Left kidney (tissue), 2 donors: Measurements from ENCODE around the gene SPARCL1. TPM values are rescaled to one million over a fixed set of nuclear protein-coding genes. Genes with fewer than 3 reads are reported as not detected.
A peak's percentile ranks its signal among the peaks of the same experiment; 100 is the strongest.

Experiments
- DNase-seq: peaks from one replicate; pipeline ENCODE4 v3.0.0-alpha.2; 2013
- polyA plus RNA-seq: library from polyadenylated mRNA; unstranded; fragments of 120-200 nt; gene quantifications from one replicate; pipeline ENCODE4 v1.2.1, GENCODE V29; 2013; ENCODE audit not compliant: insufficient read length

Gene SPARCL1
- polyA plus RNA-seq, 1 donor = 9.2 TPM

DNA sequence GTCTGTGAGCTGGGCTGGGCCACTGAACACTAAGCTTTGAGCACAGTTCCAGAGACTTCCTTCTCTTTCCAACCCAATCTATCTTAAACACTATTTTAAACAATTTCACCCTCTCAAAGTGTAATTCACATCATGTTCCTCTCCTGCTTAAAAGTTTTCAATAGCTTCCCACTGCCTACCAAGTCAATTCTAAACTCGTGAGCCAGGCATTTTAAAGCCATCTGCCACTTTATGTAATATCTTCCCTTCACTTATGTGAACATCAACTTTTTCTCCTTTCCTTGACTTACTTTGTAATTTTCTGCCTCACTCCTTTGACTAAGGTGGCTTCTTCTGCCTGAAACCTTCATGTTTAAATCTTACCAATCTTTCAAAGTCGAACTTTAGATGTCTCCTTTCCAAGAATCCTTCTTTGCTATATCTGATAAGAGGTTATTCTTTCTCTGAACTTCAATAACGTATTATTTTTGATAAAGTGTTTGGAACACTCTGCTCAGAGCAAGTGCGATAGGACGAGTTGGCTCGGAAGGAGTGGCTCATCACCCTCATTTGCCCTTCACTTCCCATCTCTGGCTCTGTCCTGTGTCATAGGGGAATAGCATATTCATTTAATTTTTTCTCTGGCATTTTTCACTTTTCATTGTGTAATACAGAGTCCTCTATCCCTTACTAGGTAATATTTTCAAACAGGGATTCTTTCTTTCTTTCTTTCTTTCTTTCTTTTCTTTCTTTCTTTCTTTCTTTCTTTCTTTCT lies 13.0 kb upstream of the SPARCL1 start:
- no peak for DNase-seq

DNA sequence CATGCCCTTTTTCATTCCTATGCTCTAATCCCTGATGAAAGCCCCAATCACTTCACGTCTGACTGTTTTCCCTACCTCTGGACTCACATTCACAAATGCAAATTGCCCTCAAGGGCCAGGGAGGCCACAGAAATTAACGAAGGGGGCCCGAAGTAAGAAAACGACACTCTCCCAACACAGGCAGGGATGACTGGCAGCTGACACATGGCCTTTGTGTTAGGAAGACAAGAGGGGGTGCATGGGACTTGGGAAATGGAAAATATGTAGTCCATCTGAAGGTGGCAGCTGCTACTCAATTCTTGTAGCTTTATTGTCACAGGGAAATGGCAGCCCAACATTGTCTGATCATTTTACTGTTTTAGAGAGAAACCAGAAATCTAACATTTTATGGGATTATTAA lies 12.3 kb upstream of the SPARCL1 start:
- DNase-seq = no peak

DNA sequence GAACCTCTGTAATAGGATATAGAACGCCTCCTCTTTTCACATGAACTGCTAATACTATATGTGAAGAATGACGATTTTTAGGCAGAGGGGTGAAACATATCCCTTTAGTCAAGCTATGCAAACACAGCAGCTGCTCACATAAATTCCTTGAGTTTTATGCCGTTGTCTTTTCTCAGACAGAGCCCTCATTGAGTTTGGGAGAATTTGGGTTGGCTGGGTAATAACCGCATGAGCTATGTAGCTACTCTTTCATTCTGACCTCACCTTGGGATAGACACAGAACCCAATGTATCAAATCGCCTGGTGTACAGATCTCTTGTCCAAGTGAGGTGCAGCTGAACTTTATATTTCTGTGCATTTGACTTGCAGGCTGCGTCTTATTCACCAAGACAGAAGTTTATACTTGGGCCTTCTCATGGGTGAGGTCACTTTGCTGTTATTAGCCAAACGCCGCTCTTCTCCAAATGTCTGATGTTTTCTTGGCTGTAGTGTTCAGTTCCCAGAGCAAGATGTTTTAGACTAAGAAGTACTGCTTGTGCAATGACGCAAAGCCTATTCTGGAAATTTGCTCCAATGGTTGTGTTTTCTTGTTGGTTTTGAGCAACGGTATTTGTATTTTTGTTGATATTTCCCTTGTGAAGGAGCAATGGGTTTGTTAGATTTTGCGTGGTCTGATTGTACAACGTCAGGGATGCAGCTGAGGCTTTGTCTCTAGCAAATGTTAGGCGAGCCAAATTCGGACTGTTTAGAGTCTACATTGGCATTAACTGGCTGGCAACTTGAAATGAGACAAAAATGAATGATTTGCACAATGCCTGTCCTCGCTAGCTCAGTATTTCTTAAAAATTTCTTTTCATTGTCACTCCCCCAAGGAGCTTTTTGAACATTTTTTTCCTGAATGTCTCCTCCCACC lies 11.2 kb upstream of the SPARCL1 start:
- no peak for DNase-seq

DNA sequence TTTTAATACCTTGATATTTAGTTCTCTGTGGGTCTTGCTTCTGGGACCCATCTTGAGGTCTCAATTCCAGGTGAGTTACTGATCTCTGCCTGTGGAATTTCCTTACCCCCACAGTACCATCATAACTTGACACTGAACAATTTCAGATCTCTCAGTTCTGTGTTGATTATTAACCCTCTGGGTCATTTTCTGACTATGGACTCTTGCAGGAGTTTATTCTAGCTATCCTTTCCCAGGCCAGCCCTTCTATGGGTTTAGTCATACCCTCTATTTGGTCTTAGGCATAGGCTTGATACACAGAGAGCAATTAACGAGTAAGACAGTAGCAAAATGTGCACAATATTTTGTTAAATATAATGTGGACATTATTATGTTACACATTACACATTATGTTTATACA lies 3.7 kb upstream of the SPARCL1 start:
- no peak for DNase-seq

DNA sequence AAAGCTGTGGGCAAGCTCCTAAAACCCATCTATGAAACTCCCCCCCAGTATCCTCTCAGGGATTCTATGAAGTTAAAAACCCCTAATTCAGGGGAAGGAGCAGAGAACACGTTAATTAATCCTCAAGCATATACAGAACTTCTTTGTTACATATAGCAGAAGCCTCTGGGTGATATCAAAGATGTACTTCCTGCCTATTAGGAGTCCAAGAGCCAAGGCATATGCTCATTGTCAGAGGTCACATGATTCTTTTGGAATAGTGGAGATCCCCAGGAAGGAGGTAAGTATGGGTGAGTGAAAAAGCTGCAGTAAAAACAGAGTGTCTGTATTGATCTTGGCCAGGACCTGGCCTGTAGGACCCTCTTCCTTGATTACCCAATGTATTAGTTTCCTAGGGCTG lies 2.9 kb upstream of the SPARCL1 start:
- no peak for DNase-seq

DNA sequence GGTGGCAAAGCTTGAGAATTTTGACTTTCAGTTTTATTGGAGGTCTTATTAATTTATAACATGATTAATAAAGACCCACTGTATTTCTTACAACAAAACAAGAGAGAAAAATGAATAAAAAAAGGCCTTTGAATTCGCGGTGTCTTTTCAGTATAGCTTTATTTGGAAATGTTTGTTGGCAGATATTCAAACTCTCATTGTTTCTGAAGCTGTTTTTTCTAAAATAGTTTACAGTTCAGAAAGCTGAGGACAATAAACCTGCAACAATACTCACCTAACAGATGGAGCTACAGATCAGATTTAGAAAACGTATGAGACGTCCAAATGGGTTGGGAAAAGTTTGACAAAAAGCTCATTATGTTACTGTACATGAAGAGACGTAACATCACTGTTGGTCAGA lies 2.4 kb upstream of the SPARCL1 start:
- no peak for DNase-seq

DNA sequence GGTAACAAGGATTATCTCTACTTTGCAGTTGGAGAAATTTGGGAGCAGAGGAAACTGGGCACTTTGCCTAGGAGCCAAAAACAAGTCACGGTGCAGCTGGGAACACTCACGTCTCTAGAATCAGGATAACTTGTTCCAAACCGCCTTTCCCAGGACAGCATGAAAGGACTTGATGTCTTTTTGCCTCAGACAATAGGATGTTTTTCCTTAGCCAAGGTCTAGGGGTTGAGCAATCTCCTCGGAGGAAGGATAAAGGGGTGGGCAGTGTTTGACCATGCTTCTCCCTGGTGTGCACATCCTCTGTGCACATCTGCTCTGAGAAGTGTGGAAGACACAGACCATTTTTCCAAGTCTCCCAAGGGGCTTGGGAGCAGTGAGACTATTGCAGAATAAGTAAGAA lies 1.7 kb upstream of the SPARCL1 start:
- DNase-seq = peak; percentile 45

DNA sequence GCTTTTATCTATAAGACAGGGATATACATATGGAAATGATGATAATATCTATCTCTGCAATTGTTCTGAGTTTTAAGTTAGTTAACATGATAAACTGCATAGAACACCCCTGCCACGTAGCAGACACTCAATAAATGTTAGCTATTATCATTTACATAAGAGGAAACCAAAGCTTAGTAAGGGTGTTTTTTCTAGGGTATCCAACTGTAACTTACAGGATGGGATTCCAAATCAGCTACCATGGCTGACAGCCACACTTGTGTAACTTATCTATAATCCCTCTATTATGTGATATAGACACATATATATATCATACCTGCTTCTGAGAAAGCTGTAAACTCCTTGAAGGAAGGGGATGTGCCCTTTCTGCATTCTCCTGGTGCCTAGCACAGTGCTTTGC lies 1.1 kb upstream of the SPARCL1 start:
- DNase-seq = no peak

DNA sequence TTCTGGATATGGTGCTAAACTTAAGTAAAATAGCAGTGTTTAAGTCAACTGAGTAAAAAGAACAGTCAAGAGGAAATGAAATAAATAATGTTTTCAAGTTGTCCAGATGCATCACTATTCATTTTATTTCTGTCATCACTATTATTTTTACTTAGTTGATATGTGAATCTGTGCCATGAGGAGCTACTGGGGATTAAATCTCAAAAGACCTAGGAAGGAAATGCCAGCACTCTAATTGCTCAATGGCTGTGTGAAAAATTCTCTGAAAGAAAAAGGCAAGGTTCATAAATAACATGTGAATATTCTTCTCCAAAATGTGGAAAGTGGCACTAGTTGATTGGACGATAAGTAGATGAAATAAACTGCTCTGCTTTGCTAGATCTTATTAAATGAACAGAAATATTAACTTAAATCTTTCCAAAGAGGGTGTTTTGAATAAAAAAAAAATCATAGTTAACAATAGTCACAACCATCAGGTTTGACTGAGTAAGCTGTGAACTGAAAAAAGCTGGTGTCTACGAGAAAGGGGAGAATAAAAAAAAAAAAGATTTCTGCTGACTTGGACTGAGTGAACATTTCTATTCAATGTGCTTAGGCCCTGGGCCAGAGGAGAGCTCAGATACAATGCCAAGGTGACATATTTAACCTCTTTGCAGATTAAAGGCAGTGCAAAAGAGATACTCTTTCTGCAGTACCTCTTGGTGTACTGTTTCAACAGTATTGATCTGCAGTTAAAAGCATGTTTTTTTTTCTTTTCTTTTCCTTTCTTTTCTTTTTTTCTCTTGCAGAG lies 1.6 kb downstream of the SPARCL1 start:
- DNase-seq = no peak

DNA sequence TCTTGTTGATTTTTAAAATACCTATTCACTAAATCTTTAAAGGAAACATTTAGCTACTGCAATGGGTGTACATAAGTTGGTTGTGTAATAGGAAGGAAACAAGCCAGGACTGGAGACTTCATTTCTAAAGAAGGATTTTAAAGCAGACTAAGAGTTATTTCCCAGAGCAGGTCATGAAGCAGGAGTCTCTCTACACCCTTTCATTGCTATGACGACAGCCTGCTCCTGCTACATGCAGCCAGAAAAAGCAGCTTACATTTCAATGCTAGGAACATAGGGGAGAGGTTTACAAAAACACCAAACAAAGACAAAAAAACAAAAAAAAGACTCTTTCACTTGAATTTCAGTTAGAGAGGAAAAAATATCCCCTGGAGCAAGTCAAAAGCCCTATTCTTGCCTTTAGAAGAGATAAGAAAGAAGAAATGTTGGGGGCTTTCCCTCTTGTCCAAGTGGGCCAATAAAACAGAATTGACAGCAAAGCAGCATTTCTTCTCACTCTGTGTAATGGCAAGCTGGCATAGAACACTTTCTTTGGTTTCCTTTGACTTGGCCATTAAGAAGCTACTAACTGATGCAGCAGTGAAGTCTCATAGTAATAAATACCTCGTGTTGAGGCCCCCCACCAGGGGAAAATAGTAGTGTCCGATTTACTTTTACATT lies 3.4 kb downstream of the SPARCL1 start:
- DNase-seq = peak; percentile 38

DNA sequence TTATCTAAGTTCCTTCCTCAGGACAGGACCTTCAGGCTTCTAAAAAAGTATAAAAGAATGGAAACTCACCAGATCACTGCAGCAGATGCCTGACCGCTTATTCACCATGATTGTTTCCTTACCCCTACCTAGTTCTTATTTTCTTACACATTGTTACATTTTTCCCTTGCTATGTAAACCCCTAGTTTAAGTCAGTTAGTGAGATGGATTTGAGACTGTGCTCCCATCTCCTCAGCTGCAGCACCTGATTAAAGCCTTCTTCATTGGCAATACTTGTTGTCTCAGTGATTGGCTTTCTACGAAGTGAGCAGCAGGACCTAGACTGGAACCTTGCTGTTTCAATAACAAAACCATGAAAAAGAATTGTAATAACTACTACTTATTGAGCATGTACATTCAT lies 4.7 kb downstream of the SPARCL1 start:
- DNase-seq = no peak

DNA sequence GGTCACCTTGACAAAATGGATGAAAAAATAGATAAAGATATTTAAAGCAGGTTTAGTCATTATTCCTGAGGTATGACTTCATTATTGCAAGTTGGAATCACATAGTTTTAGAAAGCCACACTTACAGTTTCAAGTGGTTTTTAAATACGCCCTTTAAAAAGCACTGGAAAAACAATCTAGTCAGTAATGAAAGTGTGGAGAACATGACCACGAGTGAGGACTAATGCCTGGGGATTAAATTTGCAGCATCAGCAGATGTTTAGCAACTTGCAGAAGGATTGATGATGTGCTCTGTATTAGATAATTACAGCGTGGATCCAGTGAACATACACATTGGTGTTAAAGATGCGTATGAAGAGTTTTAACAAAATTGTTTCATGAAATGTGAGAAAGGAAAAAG lies 5.9 kb downstream of the SPARCL1 start:
- no peak for DNase-seq

DNA sequence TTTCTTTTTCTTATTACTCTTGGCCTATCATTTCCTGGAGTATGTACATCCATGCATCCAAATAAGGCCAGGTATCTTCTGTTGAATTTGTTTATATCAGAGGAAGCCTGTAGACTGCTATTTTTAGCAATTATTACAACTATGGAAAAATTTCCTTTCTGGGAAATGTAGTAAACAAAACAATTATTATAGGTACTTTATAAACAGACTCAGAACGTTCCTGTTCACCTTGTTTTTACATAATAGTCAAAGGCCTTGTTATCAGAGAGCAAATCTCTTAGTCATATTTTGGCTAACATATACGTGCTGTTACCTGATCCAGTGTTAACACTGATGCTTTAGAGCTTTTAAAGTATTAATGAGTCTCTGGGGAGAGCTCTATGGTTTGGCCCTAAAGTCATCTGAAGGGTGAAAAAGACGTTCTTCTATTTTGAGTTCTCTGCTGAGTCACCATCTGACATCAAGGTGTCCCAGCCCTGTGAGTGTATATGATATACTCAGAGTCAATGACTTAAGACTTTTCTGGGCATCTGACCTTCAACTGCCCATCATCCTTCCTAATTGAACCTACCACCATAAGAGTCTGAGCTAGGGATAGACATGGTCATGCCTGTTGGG lies 7.3 kb downstream of the SPARCL1 start:
- no peak for DNase-seq

DNA sequence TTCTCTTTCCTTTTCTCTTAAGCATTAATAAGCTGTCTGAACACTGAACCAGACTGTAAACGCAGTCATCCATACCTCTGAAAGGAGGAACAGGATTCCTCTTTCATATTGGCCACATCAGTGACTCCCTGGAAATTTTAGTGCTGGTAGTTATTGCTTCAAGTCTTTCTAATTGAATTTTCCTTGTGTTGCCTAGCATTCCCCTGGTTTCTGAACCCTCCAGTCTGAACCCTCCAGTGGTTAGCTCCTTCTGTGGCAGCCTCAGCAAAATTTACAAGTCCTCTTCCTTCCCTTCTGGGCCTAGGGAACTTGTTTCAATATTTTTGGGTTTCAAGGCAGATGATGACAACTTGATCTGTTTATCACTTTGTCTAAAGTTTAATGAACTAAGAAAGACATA lies 7.9 kb downstream of the SPARCL1 start:
- no peak for DNase-seq

DNA sequence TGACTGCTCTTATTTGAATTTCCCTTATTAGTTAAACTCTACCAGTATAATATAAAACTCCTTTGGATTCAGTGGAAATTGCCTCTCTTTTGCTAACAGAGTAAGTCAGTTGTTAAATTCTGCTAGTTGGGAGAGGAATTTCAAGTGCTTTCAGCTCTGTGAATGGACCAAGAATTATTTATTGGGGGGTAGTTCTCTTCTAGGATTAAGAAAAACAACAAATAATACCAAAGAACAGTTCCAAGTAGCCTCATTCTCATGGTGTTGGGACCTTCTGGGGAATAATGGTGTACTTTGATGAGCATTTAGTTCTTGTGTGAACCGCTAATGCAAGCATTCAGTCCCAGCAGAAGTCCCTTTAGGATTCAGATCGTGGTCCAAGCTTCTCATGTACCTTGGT lies 11.6 kb downstream of the SPARCL1 start:
- no peak for DNase-seq

DNA sequence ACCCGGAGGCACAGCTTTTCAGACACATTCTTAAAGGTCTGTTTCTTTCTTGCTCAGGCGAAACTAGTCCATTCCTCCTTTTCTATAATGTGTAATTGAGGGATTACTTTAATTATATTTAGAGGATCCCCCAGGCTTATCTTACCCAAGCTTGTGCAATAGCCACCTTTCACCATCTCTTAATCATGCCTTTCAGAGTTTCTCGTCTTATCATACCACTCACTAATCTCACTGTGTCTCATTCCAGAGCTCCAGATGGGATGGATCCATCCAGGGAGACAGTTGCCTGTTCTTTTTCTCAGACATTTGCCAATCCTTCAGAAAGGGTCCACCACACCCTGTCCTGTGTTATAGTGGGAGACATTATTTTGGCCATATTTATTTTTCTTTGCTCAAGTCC lies 12.5 kb downstream of the SPARCL1 start:
- DNase-seq = no peak

DNA sequence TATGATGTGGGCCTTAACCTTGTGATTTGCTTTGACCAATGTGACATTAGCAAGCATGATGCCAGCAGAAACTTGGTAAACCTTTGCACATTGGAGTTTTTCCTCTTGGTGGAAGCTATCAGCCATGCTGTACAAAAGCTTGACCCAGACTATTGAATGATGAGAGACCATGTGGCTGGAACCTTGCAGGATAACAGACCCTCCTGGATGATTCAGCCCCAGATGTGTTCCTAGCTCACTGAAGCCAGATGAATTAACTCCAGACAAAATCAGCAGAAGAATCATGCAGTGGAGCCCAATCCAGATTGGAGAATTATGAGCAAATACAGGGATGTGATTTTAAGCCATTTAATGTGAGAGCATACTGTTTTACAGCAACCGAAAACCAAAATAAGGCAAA lies 16.8 kb downstream of the SPARCL1 start:
- no peak for DNase-seq

DNA sequence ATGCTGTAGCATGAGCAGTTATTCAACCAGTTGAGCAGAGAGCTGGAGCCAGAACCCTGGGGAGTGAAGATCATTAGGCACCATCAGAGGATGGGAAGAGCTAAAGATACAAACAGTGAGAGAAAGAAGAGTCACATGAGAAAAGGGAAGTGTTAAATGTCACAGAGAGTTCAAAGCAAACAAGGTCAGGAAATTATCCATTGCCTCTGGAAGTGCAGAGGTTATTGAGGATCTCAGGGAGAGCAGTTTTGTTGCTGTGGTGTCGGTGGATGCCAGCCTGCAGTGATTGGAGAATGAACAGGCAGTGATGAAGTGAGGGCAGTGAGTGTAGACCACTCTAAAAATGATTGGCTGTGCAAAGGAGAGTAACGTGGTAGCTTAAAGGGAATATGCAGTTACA lies 17.7 kb downstream of the SPARCL1 start:
- DNase-seq = no peak

DNA sequence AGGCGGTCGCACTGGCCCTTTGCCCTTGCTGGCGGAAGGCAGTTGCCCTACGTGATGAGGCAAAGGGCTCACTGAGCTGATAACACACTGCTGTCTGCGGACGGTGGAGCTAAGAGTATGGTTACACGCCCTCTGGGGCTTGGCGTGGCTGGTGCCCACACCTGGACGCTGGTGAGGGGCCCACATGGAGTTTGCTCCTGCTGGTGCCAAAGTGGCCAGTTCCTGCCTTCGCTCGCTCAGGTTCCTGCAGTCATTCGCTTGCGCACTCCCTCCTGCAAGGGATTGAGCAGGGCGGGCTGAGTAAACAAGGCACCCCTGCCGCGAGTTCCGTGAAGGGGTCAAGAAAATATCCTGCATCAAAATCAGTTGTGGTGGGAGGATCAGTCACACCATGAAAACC lies 18.4 kb downstream of the SPARCL1 start:
- no peak for DNase-seq

DNA sequence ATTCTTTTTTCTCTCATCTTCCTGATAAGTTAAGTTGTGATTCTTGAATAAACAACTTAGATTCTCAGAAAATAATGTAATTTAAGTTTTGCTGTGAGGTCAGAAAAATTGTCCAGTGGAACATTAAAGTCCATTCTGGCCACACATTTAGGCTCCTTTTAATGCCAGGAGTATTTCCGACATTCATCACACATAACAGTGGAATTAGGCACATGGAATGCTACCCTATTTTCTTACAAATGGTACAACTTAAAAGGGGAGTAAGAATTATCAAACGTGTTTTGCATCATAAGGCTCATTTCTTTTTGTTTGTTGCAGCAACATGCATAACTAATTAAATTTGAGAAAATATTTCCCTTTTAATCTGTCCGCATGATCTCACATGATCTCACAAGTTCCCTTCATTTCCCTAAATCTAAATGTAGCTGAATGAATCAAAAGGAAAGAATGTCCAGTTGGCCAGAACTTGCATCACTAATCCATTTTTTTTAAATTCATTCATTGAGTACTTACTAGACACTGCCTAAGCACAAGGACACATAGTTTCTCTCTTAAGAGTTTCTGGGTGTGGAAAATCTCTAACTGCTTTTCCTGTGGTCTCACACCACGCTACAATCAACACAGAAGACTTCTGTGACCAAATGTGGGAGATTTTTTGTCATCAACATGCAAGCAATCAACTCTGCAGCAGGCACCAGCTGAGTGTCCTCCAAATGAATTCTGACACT lies 22.0 kb downstream of the SPARCL1 start:
- no peak for DNase-seq

DNA sequence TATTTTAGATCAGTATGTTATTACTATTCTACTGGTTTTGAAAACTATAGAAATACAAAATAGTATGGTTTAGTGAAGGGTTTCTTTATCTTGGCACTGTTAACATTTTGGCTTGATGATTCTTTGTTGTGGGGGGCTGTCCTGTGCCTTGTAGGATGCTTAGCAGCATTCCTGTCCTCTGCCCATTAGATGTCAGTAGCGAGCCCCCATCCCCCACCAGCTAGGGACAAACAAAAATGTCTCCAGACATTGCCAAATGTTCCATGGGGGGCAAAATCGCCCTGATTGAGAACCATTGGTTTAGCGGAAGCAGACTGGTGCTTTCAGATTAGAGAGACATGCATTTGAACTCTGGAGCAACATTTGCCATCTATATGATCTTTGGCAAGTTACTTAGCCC lies 23.3 kb downstream of the SPARCL1 start:
- DNase-seq = no peak
